ENCODE results near the gene RPA3. TPM values are rescaled to one million over a fixed set of nuclear protein-coding genes. Genes with fewer than 3 reads are reported as not detected.

RPA3 gene
- polyA plus RNA-seq = 10 to 100 TPM in 2 of 3 donors, 1 to 10 TPM in 1; 9.8 to 30.9 (median 19.6) TPM

DNA sequence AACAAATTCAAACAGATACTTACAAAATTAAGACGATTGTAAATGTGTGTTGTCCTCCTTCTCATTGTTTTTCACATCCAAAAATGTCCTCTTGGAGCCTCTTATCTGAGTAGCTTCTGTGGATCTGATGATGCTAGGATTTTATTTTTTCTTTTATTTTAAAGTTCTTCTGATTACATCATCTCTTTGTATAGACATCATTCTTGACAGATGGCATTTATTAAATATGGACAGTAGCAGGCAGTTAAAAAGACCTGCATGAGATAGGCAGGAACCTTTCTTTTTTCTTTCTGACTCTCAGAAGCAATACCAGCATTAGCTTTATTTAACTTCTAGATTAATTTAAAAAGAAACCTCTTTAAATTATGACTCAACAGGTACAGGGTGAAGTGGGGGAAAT, at the start of gene RPA3:
TSS of gene RPA3 (minus strand) at position 116 of the 400 bp plus-strand sequence. CDS start 78,189 bp downstream, outside the sequence.
- no peak within 1 kb of the TSS for H3K27ac ChIP-seq (ENCODE audit: low read depth, low read length)
- WGBS, 3 donors = 90 to 100% (median 91%) methylated on average over 1 of the region's 1 CpG

DNA sequence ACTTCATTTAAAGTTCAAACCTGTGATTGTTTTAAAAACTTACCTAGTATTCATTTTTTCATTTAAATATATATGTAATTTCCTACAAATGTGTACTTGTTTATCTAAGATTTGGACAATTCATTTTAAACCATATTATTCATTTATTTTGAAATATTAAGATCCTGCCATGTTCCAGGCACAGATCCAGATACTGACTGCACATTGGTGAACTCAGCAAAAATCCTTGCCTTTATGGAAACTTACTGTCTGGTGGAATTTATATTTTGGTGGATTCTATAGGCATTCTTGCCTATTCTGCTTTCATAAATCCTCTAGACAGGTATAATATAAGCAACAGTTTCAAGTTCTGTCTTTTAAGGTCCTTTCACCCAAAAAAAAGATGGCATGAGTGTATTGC, 48.3 kb upstream of the RPA3 start:
- H3K27ac ChIP-seq (ENCODE audit: low read depth, low read length) = no peak overlapping the region

DNA sequence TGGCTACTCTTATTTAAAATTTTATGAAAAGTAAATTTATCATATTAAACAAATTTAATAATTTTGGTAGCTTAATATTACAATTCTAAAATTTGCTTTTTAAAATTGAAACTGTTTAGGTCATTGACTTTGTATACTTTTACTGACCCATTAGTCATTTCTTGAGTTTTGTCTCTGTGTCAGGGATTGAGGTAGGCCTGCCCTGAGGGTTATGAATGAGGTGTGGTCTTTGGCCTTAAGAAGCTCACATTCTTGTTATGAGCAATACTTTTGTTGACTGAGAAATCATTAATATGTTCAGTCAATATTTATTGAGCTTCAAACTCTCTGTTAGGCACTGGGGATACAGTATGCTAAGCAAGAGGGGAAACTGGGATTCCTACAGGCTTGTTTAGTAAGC, 47.0 kb upstream of the RPA3 start:
- no peak overlapping the region for H3K27ac ChIP-seq (ENCODE audit: low read depth, low read length)

DNA sequence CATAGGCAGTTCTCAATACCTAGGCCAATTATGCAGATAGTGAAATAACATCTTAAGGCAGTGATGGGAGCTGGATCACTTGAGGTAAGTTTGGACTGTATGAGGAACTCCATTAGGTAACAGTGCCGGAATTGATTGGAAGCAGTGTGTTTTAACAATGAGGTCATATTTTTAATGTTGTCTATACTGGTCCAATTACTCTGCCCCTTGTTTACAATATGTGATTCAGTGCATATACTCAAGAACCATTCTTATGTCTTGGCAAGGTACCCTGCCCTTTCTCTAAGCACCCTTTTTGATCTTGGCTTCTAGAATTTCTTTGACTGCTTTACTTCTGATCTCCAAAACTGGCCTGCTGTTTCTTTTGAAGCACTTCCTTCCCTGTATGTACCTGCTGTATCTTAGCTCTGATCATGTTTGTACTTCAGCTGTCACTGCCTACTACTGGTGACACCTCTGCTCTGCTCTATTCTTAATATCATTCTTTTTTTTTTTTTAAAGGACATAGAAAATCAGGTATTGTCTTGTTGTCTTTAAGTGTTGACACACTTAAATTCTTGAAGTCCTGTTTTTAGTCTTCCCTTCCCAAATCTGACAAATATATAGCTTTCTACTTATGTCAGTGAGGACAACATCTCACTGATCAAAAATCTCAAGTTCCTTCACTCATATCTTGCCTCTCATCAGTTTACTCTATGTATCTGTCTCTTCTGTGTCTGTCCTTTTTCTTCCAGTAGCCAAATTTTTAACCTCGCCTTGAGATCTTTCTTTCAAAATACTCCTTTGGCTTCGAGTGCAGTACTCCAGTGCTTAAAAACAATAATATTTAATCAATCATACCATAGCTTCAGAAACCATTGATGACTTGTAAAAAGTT, 46.4 kb upstream of the RPA3 start:
- WGBS, 3 donors = 81 to 89% (median 83%) methylated on average over 3 of the region's 3 CpGs
- H3K27ac ChIP-seq (ENCODE audit: low read depth, low read length) = no peak overlapping the region

- H3K27ac ChIP-seq (ENCODE audit: low read depth, low read length) = no peak overlapping the region
- 7 to 28% (median 9%) methylated on average over 9 of the region's 9 CpGs for WGBS, 3 donors
Observed at GRCh38 chr7:7761974-7762779, 43.8 kb upstream of the RPA3 start.

DNA sequence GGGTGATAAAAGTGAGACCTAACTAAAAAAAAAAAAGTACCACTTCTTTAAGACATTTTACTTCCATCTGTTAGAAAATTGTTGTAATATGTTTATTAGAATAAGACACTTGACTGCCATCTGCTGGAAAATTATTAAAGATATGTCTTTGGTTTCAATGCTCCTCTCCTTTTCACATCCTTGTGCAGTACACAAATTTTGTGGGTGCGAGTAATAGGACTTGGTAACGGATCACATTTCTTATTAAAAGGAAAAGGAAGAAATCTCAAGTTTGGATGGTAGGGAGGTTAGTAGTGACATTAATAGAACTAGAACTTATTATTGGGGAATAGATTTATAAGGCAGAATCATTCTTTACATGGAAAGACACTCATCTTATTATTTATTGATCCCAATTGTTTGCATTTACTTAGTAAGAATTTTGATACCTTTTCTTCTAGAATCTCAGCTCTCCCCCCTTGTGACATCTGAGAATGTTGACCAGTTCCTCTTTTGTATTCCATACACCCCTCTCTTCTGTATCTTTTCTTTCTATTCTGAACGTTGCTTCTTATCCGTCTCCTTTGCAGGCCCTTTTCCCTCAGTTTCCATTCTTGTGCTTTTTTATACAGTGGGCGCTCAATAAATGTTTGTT, 43.0 kb upstream of the RPA3 start:
- 28 to 58% (median 33%) methylated on average over 5 of the region's 5 CpGs for WGBS, 3 donors
- no peak overlapping the region for H3K27ac ChIP-seq (ENCODE audit: low read depth, low read length)

- WGBS, 3 donors = 73 to 89% (median 82%) methylated on average over 4 of the region's 4 CpGs
- no peak overlapping the region for H3K27ac ChIP-seq (ENCODE audit: low read depth, low read length)
Observed at GRCh38 chr7:7757576-7757975, 39.2 kb upstream of the RPA3 start.

DNA sequence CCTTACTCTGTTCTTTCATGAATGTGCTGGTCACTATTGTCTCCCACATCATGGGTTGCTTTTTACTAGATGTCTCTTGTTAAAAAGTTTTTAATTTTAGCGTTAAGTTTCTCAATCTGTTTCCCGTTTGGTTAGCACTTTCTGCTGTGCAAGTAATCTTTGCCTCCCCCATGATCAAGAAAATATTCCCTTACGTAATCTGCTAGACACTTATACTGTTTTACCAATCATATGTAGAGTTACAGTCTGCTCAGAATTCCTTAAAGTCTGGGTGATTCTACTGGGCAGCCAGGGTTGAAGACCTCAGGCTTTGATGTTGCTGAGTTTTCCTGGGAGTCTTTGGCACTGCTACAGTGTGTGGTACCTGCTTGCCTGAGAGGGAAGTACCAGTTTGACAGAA, 38.2 kb upstream of the RPA3 start:
- WGBS, 3 donors = 66 to 95% (median 80%) methylated on average over 3 of the region's 3 CpGs
- H3K27ac ChIP-seq (ENCODE audit: low read depth, low read length) = no peak overlapping the region

- 34 to 85% (median 78%) methylated on average over 3 of the region's 3 CpGs for WGBS, 3 donors
Observed at GRCh38 chr7:7751243-7752092, 33.1 kb upstream of the RPA3 start.

DNA sequence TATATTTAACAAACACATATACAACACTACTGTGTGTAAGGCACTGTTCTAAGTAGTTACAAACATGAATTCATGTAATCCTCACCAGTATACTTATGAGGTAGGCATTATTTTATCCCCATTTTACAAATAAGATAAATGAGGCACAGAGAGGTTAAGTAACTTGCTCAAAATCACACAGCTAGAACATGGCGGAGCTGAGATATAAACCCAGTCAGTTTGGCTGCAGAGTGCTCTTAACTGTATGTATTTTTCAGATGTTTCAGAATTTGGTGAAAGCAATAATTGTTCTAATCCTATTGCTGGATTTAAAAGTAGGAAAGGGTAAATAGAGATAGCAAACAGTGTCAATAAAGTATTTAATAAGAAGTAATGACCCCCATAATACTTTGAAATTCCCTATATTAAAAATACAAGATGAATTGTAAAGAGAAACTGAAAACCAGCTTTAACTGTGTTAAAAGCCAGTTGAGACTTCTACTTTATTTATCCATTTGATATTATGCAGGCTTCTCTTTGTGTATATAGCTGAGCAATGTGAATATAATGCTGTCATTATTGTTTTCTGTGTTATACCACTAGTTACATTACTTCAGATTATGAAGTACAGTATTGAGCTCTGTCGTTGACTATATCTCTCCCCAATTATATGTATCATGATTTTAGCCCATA, 32.3 kb upstream of the RPA3 start:
- WGBS, 3 donors = 70 to 83% (median 82%) methylated on average over 2 of the region's 2 CpGs
- H3K27ac ChIP-seq (ENCODE audit: low read depth, low read length) = no peak overlapping the region

More at GRCh38 chr7:7751243-7752092, 33.1 kb upstream of the RPA3 start:
- H3K27ac ChIP-seq (ENCODE audit: low read depth, low read length) = no peak overlapping the region

- H3K27ac ChIP-seq (ENCODE audit: low read depth, low read length) = no peak overlapping the region
- 41 to 75% (median 55%) methylated on average over 4 of the region's 4 CpGs for WGBS, 3 donors
Observed at GRCh38 chr7:7746458-7746857, 28.1 kb upstream of the RPA3 start.

- WGBS, 3 donors = 94 to 97% (median 94%) methylated on average over 4 of the region's 4 CpGs
- no peak overlapping the region for H3K27ac ChIP-seq (ENCODE audit: low read depth, low read length)
Observed at GRCh38 chr7:7745966-7746365, 27.6 kb upstream of the RPA3 start.

GRCh38 chr7:7745258-7745657, 26.9 kb upstream of the RPA3 start:
- 71 to 80% (median 77%) methylated on average over 4 of the region's 4 CpGs for WGBS, 3 donors
- no peak overlapping the region for H3K27ac ChIP-seq (ENCODE audit: low read depth, low read length)

GRCh38 chr7:7742223-7742622, 23.8 kb upstream of the RPA3 start:
- WGBS, 3 donors = 97 to 98% (median 97%) methylated on average over 12 of the region's 12 CpGs
- H3K27ac ChIP-seq (ENCODE audit: low read depth, low read length) = no peak overlapping the region

DNA sequence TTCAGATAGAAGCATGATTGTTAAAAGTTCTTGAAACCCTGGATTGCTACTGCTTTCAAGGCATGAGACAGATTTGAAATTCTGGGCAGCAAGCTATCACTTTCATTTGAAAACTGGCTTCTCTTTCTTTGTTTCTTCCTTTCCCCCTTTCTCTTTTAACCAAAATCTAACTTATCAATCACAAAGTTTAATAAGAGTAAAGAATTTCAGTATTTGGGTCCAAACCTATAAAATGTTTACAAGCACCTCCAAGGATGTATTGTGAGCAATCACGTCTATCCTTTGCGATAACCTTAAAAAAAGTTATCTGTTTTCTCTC, 21.6 kb upstream of the RPA3 start:
- 87 to 99% (median 92%) methylated on average over 2 of the region's 2 CpGs for whole genome bisulfite sequencing, 3 donors
- H3K27ac ChIP-seq (ENCODE audit: low read depth, low read length) = no peak overlapping the region

DNA sequence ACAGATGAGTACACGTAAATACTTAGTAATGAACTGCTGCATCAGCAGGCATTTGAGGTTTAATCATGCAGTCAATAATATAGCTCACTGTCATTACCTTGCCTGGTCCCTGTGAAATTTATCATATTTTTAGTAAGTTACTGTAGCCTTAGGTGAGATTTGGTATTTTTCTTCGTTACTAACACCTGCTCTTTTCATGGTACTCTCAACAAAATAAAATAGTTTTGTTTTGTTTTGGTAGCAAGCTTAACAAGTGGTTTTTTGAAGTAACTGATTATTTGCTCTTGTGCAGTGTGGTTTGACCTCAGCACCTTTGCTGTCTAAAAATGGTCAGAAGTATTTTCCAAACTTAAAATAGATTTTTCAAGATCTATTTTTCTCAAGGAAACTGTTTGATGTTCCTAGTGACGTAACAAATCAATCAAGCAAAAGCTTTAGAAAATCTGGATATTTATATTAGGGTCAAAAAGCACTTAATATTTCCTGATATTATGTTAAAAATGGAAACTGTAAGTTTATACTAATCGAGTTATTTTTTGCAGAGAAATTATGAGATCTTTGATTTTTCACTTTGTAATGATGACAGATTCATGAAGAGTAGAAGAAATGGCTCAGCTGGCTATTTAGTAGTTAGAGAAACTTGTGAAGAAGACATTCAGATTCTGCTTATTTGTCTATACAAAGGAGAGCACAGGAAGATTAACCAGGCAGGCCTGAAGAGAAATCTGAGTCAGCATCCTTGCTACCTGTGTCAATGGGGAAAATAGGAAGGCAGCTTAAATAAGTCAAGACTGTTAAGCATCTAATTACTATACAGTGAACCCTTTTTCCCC, 21.0 kb upstream of the RPA3 start:
- no peak overlapping the region for H3K27ac ChIP-seq (ENCODE audit: low read depth, low read length)
- 77 to 82% (median 80%) methylated on average over 4 of the region's 4 CpGs for WGBS, 3 donors

- H3K27ac ChIP-seq (ENCODE audit: low read depth, low read length) = no peak overlapping the region
- WGBS, 3 donors = 85 to 93% (median 90%) methylated on average over 3 of the region's 3 CpGs
Observed at GRCh38 chr7:7738622-7739021, 20.2 kb upstream of the RPA3 start.
